GM10266 (cell line): ENCODE results near the gene CEP72.
"Not testable (repeated sequence)": the region's sequence is repeated elsewhere in the genome, so short reads cannot be mapped to it uniquely, and the experiment has no call there.

Experiments
- DNase-seq: peaks from one replicate; pipeline ENCODE4 v3.0.0; 2012; ENCODE audit errors: extremely low spot score
- TF ChIP-seq, protein P1 (sequence below): IDR thresholded peaks from 2 replicates; pipeline ENCODE4 v1.5.1; 2012; ENCODE audit warnings: mild to moderate bottlenecking, low read depth; ENCODE audit not compliant: control insufficient read depth, insufficient read depth; ENCODE audit errors: missing control alignments

The CEP72 gene

DNA sequence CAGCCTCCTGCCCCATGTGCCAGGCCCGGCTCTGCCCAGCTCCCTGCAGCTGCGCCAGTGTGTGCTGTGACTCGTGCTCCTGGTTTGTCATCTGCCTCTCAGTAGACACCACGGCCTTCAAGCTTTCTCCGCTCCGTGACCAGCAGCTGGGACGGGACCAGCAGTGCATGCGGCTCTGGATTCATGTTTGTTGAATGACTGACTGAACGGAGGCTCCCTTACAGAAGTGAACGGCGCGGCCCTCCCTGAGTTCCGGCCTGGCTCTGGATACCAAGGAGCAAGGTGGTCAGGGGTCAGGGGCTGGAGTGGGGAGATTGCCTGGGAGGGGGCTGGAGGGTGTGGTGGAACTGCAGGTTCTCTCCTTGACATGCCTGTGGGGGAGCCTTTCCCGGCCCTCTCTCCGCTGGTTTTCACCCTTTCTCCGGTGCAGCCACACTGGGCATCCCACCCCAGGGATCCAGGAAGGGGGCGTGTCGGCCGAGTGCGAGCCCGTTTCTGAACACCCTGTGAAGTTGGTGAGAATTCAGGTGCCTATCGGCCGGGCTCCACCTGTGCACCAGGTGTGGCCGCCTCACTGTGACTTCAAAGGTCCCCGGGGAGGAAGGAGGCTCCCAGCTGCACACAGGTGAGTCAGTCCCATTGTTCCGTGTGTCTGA lies 11.1 kb upstream of the CEP72 start:
- DNase-seq: no peak
- TF ChIP-seq, protein P1, sequence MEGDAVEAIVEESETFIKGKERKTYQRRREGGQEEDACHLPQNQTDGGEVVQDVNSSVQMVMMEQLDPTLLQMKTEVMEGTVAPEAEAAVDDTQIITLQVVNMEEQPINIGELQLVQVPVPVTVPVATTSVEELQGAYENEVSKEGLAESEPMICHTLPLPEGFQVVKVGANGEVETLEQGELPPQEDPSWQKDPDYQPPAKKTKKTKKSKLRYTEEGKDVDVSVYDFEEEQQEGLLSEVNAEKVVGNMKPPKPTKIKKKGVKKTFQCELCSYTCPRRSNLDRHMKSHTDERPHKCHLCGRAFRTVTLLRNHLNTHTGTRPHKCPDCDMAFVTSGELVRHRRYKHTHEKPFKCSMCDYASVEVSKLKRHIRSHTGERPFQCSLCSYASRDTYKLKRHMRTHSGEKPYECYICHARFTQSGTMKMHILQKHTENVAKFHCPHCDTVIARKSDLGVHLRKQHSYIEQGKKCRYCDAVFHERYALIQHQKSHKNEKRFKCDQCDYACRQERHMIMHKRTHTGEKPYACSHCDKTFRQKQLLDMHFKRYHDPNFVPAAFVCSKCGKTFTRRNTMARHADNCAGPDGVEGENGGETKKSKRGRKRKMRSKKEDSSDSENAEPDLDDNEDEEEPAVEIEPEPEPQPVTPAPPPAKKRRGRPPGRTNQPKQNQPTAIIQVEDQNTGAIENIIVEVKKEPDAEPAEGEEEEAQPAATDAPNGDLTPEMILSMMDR: no peak

DNA sequence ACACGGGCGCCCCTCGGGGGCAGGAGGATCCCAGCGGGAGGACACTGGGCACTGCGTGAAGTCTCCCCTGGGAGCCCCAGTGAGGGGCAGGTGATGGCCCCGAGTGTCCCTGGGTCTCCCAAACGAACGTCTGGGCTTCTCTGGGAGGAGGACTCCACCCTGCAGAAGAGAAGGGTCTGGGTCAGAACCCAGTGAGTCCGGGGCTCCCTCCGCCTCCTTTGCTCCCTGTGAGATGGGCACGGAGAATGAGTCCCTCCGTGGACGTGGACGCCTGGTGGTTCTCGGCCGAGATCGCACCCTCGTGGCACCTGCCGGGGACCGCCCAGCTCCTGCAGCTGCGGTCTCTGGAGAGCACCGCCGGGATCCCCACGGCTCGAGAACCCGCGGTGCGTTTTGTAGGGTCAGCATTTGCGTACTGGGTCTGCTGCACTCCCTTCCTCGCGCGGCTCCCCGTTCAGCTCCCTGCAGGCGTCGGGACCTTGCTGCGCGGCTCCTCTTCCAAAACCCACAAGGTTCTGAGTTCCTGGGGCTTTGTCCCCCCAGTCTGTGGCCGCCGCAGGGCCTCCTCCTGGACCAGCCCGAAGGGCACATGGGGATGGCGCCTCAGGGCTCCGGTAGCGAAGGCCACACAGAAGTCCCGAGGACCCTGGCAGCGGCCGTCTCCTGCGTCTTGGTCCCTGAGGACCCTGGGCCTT lies 10.2 kb upstream of the CEP72 start:
- TF ChIP-seq, protein P1: no peak
- DNase-seq: no peak

DNA sequence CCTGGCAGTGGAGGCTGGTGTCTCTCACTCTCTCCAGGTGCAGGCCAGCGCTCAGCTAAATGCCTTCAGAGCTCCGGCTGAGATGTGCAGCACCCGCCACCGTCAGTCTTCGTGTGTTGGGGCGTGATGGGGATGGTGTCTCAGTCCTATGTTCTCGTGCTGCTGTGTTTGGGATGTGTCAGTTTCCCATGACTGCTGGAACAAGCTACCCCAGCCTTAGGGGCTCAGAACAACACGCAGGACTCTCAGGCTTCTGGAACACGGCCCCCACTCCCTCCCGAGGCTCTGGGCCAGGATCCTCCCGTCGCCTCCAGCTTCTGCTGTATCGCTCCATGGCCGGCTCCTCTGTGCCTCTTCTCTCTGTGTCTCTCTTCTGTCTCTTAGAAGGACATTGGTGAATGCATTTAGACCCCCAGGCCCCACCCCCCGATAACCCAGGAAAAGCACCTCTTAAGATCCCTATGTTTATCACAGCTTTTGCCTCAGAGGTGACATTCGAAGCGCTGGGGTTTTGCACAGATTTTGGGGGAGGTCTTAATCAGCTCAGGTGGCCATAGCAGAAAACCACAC lies 9.6 kb upstream of the CEP72 start:
- TF ChIP-seq, protein P1: no peak
- no peak for DNase-seq

DNA sequence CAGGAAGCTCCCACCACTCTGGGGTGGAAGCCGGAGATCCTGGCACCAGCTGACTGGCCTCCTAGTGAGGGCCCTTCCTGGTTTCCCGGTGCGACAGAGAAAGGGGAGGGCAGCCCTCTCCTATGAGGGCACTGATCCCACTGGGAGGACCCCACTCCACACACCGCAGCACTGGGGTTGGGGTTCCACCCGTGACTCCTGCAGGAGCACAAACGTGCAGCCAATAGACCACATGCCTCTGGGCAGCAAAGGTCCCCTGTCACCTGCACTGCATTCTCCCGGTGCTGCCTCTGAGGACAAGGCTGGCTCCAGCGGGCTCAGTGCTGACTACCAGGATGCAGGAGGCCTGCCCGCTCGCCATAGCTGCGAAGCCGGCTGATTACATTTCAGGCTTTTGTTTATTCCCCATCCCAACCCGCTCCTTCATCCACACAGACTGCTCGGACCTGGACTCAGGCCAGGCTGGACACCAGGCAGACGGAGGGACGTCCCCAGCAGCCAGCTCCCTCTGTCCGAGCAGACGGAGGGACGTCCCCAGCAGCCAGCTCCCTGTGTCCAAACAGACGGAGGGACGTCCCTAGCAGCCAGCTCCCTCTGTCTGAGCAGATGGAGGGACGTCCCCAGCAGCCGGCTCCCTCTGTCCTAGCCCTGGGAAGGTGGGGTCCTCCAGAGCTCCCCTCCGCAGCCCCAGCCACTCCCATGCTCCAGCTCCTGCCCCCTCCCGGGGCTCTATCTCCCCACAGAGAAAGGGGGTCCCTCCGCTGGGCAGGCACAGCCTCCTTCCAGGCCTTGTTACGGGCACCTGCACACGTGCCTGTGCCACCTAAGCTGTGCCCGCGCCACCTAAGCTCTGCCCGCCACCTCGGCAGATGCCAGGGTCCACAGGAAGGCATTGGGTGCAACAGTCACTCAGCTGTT lies 8.8 kb upstream of the CEP72 start:
- DNase-seq: no peak
- TF ChIP-seq, protein P1: no peak

DNA sequence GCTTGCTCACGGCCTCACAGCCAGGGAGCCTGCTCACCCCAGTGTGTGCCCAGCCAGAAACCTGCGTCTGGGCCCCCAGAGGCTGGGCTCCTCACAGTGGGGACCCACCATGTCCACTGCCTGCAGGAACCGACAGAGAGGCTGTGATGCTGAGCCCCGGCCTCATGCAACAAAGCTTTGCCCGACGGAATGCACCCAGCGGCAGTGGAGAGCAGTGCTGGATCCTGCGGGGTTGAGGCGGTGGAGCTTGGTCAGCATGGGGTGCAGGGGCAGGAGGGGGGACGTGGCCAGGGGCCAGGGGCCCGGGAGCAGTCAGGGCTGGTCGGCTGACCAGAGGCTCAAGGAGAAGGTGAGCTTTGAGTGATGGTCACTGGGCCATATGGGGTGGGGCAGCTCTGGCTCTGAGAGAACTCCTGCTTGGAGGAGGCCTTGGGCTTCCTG lies 7.7 kb upstream of the CEP72 start:
- TF ChIP-seq, protein P1: no peak
- no peak for DNase-seq

DNA sequence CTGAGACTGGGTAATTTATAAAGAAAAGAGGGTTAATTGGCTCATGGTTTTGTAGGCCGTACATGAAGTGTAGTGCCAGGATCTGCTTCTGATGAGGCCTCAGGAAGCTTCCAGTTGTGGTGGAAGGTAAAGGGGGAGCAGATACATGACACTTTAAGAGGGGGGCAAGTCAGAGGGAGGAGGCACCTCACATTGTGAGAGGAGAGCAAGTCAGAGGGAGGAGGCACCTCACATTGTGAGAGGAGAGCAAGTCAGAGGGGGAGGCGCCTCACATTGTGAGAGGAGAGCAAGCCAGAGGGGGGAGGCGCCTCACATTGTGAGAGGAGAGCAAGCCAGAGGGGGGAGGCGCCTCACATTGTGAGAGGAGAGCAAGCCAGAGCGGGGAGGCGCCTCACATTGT lies 7.0 kb upstream of the CEP72 start:
- not testable (repeated sequence) for DNase-seq

DNA sequence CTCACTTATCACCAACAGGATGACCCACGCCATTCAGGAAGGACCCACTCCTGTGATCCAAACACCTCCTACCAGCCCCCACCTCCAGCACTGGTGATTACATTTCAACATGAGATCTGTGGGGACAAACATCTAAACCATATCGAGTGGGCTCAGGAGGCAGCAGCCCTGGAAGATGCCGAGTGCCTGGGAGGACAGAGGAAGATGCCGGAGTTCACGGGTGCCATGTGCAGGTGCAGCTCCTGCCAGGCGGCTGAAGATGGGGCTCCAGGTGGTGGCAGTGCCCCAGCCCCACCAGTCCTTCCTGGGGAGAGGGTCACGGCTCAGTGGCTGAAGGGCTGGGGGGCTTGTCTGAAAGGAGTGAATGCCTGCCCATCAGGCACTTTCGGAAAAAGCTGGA lies 6.1 kb upstream of the CEP72 start:
- DNase-seq: no peak
- TF ChIP-seq, protein P1: no peak
